Esophagus mucosa (tissue), 1 donor: ENCODE data around the gene MICAL3. TPM values are rescaled to one million over a fixed set of nuclear protein-coding genes. Genes with fewer than 3 reads are reported as not detected.
"Not testable (repeated sequence)": the region's sequence is repeated elsewhere in the genome, so short reads cannot be mapped to it uniquely, and the experiment has no call there.

ENCODE experiments used
- ATAC-seq: fragments of 200-7000 bp; cut with Tn5 transposase; one replicate; pipeline ENCODE4 v1.9.1; 2020
- total RNA-seq: library from RNA; stranded (reverse); gene quantifications from one replicate; pipeline ENCODE4 v1.2.4, GENCODE V29; 2023
- donor health status: DM: yes; HTN: yes; CAD: no.

MICAL3 gene
- total RNA-seq, 1 donor from 2014 or later: 27.3 TPM

- no peak for ATAC-seq
Observed at GRCh38 chr22:17949642-17950473, 74.5 kb downstream of the MICAL3 start.

DNA sequence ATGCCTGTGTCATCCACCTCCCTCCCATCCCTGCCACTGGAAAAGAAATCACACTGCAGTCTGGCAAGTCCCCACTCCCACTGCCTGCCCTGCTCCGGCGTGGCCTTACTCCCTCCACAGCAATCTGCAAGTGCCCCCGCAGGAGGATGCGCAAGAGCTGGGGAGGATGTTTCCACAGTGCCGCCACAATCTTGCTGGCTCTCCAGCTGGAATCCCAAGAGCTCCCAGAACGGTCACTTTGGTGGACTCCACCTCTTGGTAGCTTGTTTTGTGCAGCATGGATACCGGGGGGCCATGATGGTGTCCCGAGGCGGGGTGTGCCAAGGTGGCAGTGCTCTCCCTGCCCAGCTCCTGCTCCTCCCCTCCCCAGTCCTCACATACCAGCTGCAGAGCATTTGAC lies 76.3 kb downstream of the MICAL3 start:
- ATAC-seq: no peak

DNA sequence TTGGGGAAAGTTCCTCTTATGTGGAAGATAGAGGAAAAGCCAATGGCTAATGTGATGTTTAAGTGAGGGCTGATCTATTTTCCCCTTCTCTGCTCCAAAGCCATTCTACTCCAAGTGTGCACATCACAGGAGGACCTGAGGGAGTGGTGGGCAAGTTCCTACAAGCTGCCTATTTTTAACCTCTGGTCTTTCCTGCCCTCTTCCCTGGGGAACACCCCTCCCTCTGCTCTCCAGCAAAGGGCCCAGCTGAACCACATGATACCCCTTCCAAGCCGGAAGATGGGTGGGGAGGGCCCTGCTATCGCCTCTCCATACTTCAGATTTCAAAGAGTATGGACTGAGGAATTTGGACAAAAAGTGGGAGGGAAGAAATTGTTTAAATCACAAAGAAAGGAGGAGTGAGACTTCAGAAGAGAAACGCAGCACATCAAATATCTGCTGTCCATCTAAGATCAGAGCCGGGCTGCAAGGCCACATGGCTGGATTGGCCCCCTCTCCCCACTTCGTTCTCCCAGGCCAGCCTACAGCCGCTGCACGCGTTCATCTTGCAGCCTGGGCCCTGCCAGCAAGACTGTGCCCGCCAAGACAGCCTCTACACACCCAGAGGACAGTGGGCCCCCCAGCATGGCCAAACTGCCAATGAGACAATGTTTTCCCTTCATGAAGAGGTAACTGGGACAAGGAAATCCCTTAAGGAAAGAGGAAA lies 77.5 kb downstream of the MICAL3 start:
- ATAC-seq: peak; percentile 62

GRCh38 chr22:17945888-17946648 lies 78.3 kb downstream of the MICAL3 start:
- peak; percentile 35 for ATAC-seq

- ATAC-seq: no peak
Observed at GRCh38 chr22:17945156-17945887, 79.0 kb downstream of the MICAL3 start.

- ATAC-seq: no peak
Observed at GRCh38 chr22:17944256-17944655, 80.1 kb downstream of the MICAL3 start.

DNA sequence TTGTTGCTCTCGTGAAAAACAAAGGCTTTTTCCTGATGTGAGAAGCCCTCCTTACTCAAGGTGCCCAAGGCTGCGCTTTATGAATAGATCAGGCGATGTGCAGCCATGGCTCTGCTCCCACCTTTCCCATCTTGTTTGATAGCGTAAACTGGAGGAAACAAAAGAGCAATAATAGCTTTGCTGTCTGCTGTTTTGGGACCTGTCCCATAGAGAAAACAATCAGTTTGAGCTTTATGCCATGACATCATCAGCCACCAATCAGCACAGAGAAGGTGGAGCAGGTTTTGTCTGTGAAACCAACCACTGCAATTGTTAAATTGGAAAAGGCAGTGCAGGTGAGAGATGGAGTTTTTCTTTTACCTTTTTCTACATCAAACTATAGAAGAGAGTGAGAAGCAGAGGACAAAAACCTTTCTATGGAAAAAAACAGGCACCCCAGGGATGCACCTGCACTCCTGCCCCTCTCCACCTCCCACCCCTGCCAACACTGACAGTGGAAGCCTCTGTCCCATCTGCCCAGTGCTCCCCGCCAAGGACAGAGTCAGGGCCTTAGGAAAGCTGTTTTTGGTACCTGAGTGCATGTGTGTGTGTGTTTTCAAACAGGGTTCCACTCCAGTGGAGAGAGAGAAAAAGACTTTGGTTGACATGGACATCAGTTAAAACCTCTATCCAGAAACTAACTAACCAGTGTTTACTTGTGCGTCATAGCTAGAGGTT lies 80.7 kb downstream of the MICAL3 start:
- no peak for ATAC-seq

GRCh38 chr22:17942721-17943120 lies 81.6 kb downstream of the MICAL3 start:
- ATAC-seq: no peak

DNA sequence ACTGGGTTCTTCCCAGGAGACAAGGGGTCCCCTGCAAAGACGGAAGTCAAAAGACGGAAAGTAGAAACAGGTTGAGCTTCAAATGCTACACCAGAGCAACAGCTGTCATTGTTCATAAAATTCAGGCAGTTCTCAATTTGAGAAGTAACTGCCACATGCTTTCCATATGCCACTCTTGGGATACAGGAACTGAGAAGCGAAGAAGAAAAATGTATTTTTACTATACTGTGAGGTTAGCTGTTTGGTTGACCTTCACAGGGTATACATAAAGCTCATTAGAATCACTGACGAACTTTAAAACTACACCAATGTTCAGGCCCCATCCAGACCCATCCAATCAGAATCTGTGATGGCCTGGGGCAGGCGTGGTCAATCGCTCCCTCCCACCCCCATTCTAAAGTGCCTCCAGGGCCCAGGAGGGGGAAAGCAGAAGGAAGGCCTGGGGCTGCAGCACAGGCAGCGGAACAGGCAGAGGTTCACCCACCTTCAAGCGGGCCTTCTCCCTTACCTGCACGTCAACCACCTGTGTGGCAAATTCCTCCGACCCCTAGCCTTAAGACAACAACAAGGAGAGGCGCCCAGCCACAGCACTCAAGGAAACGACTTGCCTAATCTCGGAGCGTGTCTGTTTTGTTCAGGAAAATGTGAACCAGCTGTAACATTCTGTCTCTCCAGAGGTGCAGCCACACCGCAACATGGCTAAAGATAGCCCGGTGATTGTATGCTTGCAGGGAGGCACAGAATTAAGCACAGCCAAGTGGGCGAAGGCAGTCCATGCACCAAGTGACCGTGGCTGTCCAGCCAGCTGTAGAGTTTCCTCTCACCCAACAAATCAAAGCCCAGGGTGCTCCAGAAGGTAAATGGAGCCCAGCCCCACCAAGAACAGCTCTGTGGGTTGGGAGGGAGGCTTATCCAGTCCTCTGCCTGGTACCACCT lies 82.6 kb downstream of the MICAL3 start:
- ATAC-seq: no peak

DNA sequence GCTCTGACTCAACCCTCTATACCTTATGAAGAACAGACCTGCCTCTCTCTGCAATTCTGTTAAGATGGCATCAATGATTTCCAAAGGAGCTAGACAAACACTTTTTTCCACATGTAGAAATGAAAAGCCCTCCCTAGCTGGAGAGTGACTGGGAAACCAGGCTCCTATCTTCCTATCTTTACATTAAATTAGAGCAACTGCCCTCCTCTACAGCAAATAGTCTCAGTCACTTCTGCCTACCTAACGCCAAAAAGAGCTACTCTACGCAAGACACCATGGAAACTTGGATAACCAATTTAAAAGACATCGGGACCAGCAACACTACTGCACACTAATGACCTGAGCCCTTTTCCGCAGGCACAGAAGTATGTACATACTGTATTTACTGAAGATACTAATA lies 84.8 kb downstream of the MICAL3 start:
- ATAC-seq: peak; percentile 40

GRCh38 chr22:17939011-17939410 lies 85.3 kb downstream of the MICAL3 start:
- no peak for ATAC-seq

DNA sequence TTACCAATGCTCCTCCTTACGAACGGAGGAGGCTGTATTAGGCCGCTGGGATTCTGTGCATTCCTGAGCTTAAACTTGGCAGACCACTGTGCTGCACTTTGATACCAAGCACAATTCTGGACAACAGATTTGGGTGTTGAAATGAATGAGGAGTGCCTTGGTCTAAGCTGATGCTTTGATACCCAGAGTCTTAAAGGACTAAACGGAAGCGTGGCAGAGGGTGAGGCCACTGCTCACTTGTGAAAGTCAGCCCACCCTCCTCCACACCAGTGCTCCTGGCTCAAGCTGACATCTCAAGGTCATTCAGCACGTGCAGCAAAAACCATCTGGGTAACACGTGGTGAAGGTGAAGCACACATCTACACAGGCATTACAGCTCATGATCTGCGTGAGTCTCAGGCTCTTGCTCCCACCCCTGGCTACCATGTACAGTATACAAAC lies 85.9 kb downstream of the MICAL3 start:
- ATAC-seq: no peak

GRCh38 chr22:17932457-17932856 lies 91.9 kb downstream of the MICAL3 start:
- not testable (repeated sequence) for ATAC-seq

DNA sequence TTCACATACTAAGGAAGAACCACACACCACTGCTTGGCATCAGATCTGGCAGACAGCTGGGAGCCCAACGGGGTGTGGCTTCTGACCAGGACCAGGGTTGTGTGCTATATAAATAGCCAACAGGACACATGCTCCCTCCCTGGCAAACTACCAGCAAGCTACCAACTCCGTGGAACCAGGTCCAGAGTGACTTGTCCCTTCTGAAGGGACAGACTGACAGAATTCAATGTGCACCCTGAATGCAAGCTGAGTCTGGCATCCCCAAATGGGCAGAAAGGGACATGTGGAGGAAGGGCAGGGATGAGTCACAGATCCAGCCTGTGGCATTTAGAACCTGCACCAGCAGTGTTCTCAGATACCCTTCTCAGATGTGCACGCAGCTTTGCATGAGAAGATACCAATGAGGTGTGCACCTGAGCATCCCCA lies 92.9 kb downstream of the MICAL3 start:
- peak; percentile 25 for ATAC-seq

- ATAC-seq: no peak
Observed at GRCh38 chr22:17930455-17931313, 93.7 kb downstream of the MICAL3 start.

GRCh38 chr22:17929909-17930308 lies 94.5 kb downstream of the MICAL3 start:
- ATAC-seq: no peak

- no peak for ATAC-seq
Observed at GRCh38 chr22:17928391-17928790, 96.0 kb downstream of the MICAL3 start.

GRCh38 chr22:17927062-17927461 lies 97.3 kb downstream of the MICAL3 start:
- no peak for ATAC-seq

- no peak for ATAC-seq
Observed at GRCh38 chr22:17926516-17926915, 97.8 kb downstream of the MICAL3 start.

DNA sequence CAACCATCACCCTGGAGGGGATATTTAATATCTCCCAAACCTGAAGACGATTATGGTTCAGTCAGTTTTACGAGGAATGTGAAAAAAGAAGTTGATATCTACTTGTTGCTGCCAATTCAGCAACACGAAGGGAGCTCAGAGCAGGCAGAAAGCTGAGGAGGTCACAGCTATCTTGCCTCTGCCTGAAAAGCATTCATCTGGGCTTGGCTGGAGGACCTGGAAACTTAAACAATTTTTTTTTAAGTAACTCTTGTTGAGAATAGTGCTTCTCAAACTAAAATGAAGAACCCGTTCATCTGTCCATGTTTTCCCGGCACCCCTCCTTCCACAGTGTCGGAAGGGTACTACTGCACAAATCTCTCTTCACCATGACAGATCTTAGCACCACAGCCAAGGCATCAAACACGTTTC lies 98.9 kb downstream of the MICAL3 start:
- no peak for ATAC-seq
